ENCODE results near the gene MPDZ.

The MPDZ gene

GRCh38 chr9:13186091-13186490, 93.4 kb downstream of the MPDZ start:
- DNase-seq (ENCODE audit: low read depth), result no peak

- no peak for DNase-seq (ENCODE audit: low read depth)
Observed at GRCh38 chr9:13181652-13182051, 97.8 kb downstream of the MPDZ start.

- DNase-seq (ENCODE audit: low read depth), result no peak
Observed at GRCh38 chr9:13179257-13179656, 100.2 kb downstream of the MPDZ start.

- no peak for DNase-seq (ENCODE audit: low read depth)
Observed at GRCh38 chr9:13175732-13176131, 103.8 kb downstream of the MPDZ start.

GRCh38 chr9:13174906-13175639, 104.4 kb downstream of the MPDZ start:
- DNase-seq (ENCODE audit: low read depth), result no peak

- DNase-seq (ENCODE audit: low read depth), result no peak
Observed at GRCh38 chr9:13173553-13173952, 105.9 kb downstream of the MPDZ start.

- no peak for DNase-seq (ENCODE audit: low read depth)
Observed at GRCh38 chr9:13171261-13171660, 108.2 kb downstream of the MPDZ start.

- no peak for DNase-seq (ENCODE audit: low read depth)
Observed at GRCh38 chr9:13166996-13167395, 112.5 kb downstream of the MPDZ start.

GRCh38 chr9:13165956-13166355, 113.5 kb downstream of the MPDZ start:
- no peak for DNase-seq (ENCODE audit: low read depth)

- no peak for DNase-seq (ENCODE audit: low read depth)
Observed at GRCh38 chr9:13165236-13165945, 114.1 kb downstream of the MPDZ start.

- DNase-seq (ENCODE audit: low read depth), result no peak
Observed at GRCh38 chr9:13163946-13164345, 115.5 kb downstream of the MPDZ start.

- no peak for DNase-seq (ENCODE audit: low read depth)
Observed at GRCh38 chr9:13163287-13163686, 116.2 kb downstream of the MPDZ start.

GRCh38 chr9:13160051-13160450, 119.4 kb downstream of the MPDZ start:
- DNase-seq (ENCODE audit: low read depth), result no peak

- no peak for DNase-seq (ENCODE audit: low read depth)
Observed at GRCh38 chr9:13158986-13159385, 120.5 kb downstream of the MPDZ start.

GRCh38 chr9:13151489-13151888, 128.0 kb downstream of the MPDZ start:
- no peak for DNase-seq (ENCODE audit: low read depth)

GRCh38 chr9:13149454-13149853, 130.0 kb downstream of the MPDZ start:
- no peak for DNase-seq (ENCODE audit: low read depth)

GRCh38 chr9:13146840-13147239, 132.7 kb downstream of the MPDZ start:
- no peak for DNase-seq (ENCODE audit: low read depth)

- no peak for DNase-seq (ENCODE audit: low read depth)
Observed at GRCh38 chr9:13145340-13145739, 134.2 kb downstream of the MPDZ start.

GRCh38 chr9:13144166-13144775, 135.2 kb downstream of the MPDZ start:
- DNase-seq (ENCODE audit: low read depth), result no peak

GRCh38 chr9:13143281-13143680, 136.2 kb downstream of the MPDZ start:
- DNase-seq (ENCODE audit: low read depth), result no peak

- no peak for DNase-seq (ENCODE audit: low read depth)
Observed at GRCh38 chr9:13142776-13143175, 136.7 kb downstream of the MPDZ start.

- no peak for DNase-seq (ENCODE audit: low read depth)
Observed at GRCh38 chr9:13141629-13142028, 137.9 kb downstream of the MPDZ start.

Measured in HS-27A (cell line).